IMR-90 (cell line): ENCODE data around the gene ATL2. TPM values are rescaled to one million over a fixed set of nuclear protein-coding genes. Genes with fewer than 3 reads are reported as not detected.

ENCODE experiments used
- ATAC-seq: fragments of 200-7000 bp; cut with Tn5 transposase; 2 replicates; pipeline ENCODE4 v1.9.1; 2020; ENCODE audit warnings: low read depth, mild to moderate bottlenecking, moderate library complexity
- BruUV-seq: library from RNA; stranded (reverse); fragments of 400-500 nt; replicated peaks from 2 replicates; lab custom pipeline; 2021; lab: Mats Ljungman, UMichigan
- CTCF ChIA-PET: fragments of 300-600 bp; formaldehyde crosslinking; extraction: SDS; loops from one replicate; lab custom pipeline; 2021; ENCODE audit warnings: antibody characterized with exemption; lab: Yijun Ruan, JAX
- POLR2A ChIA-PET: fragments of 300-600 bp; sonication (Branson Sonifier 250); formaldehyde crosslinking; loops from one replicate; lab custom pipeline; 2022; ENCODE audit warnings: antibody characterized with exemption; ENCODE audit not compliant: unreplicated experiment; lab: Charles Lee
- DNase-seq: peaks from one replicate; pipeline ENCODE4 v3.0.0; 2013
- H2AFZ ChIP-seq: replicated peaks from 2 replicates; pipeline ENCODE3; 2013; ENCODE audit warnings: low read length, mild to moderate bottlenecking; ENCODE audit not compliant: poor library complexity
- H2AK5ac ChIP-seq: 2 replicates; pipeline ENCODE4 v1.6.1; 2013; ENCODE audit warnings: low read depth, low read length, inconsistent platforms
- H2AK9ac ChIP-seq: replicated peaks from 2 replicates; pipeline ENCODE3; 2013; ENCODE audit warnings: mild to moderate bottlenecking, low read depth, low read length, moderate library complexity; ENCODE audit not compliant: poor library complexity
- H2BK120ac ChIP-seq: 2 replicates; pipeline ENCODE4 v1.6.1; 2013; ENCODE audit warnings: low read depth, low read length, inconsistent platforms
- H2BK15ac ChIP-seq: 3 replicates; pipeline ENCODE4 v1.6.1; 2013; ENCODE audit warnings: low read depth, low read length, inconsistent platforms
- H2BK20ac ChIP-seq: 2 replicates; pipeline ENCODE4 v1.6.1; 2013; ENCODE audit warnings: low read depth, mild to moderate bottlenecking, inconsistent platforms, low read length, moderate library complexity
- H2BK5ac ChIP-seq: 2 replicates; pipeline ENCODE4 v1.6.1; 2013; ENCODE audit warnings: mild to moderate bottlenecking, low read depth, low read length, inconsistent platforms; ENCODE audit not compliant: poor library complexity, severe bottlenecking
- H3K14ac ChIP-seq: replicated peaks from 2 replicates; pipeline ENCODE4 v1.6.1; 2013; ENCODE audit warnings: low read depth, low read length, inconsistent platforms
- H3K18ac ChIP-seq: 2 replicates; pipeline ENCODE4 v1.6.1; 2013; ENCODE audit warnings: low read depth, low read length, control low read depth
- H3K23ac ChIP-seq: 2 replicates; pipeline ENCODE4 v1.6.1; 2013; ENCODE audit warnings: low read depth, low read length, inconsistent platforms
- H3K27ac ChIP-seq: 2 replicates; pipeline ENCODE4 v1.5.1; 2013; ENCODE audit warnings: mild to moderate bottlenecking, control low read depth, low read length; ENCODE audit not compliant: insufficient read depth
- H3K27me3 ChIP-seq: 2 replicates; pipeline ENCODE4 v1.6.1; 2013; ENCODE audit warnings: low read length; ENCODE audit not compliant: control insufficient read depth, insufficient read depth
- H3K36me3 ChIP-seq: 2 replicates; pipeline ENCODE4 v1.6.1; 2013; ENCODE audit warnings: low read length, mixed read lengths; ENCODE audit not compliant: control insufficient read depth, insufficient read depth
- H3K4ac ChIP-seq: 2 replicates; pipeline ENCODE4 v1.6.1; 2013; ENCODE audit warnings: low read depth, low read length, inconsistent platforms
- H3K4me1 ChIP-seq: 2 replicates; pipeline ENCODE4 v1.6.1; 2013; ENCODE audit warnings: low read length, mixed read lengths; ENCODE audit not compliant: control insufficient read depth, insufficient read depth
- H3K4me2 ChIP-seq: 2 replicates; pipeline ENCODE4 v1.6.1; 2013; ENCODE audit warnings: low read depth, mild to moderate bottlenecking, control low read depth, low read length, moderate library complexity
- H3K4me3 ChIP-seq: 2 replicates; pipeline ENCODE4 v1.5.1; 2013; ENCODE audit warnings: low read depth, mild to moderate bottlenecking, control low read depth, low read length, moderate library complexity; ENCODE audit not compliant: insufficient read depth
- H3K56ac ChIP-seq: 2 replicates; pipeline ENCODE4 v1.6.1; 2013; ENCODE audit warnings: low read length, inconsistent platforms; ENCODE audit not compliant: insufficient read depth; ENCODE audit errors: extremely low read depth
- H3K79me1 ChIP-seq, 2 experiments: 2 replicates each; pipeline ENCODE4 v1.6.1; 2013; ENCODE audit warnings: low read length in 2 of 2, inconsistent platforms in 1 of 2, low read depth in 1 of 2
- H3K9ac ChIP-seq: 2 replicates; pipeline ENCODE4 v1.6.1; 2013; ENCODE audit warnings: low read depth, low read length, control low read depth
- H3K9me1 ChIP-seq: 2 replicates; pipeline ENCODE4 v1.6.1; 2013; ENCODE audit warnings: low read length, inconsistent platforms; ENCODE audit not compliant: insufficient read depth
- H3K9me3 ChIP-seq: 2 replicates; pipeline ENCODE4 v1.6.1; 2013; ENCODE audit warnings: low read length; ENCODE audit not compliant: control insufficient read depth, insufficient read depth
- H4K20me1 ChIP-seq: 2 replicates; pipeline ENCODE4 v1.6.1; 2013; ENCODE audit warnings: low read length, inconsistent platforms; ENCODE audit not compliant: insufficient read depth
- H4K5ac ChIP-seq: 2 replicates; pipeline ENCODE4 v1.6.1; 2013; ENCODE audit warnings: mild to moderate bottlenecking, low read depth, low read length, control low read depth
- H4K8ac ChIP-seq, 2 experiments: 2 replicates each; pipeline ENCODE4 v1.6.1; 2013; ENCODE audit warnings: low read depth in 2 of 2, low read length in 2 of 2, control low read depth in 1 of 2, inconsistent platforms in 1 of 2
- H4K91ac ChIP-seq: 2 replicates; pipeline ENCODE4 v1.6.1; 2013; ENCODE audit warnings: low read depth, low read length, inconsistent platforms; ENCODE audit not compliant: insufficient read depth
- BHLHE40 ChIP-seq: fragments of 150-350 bp; IDR thresholded peaks from 2 replicates; pipeline ENCODE4 v1.6.1; 2016; ENCODE audit warnings: mild to moderate bottlenecking, low read depth, low read length
- CEBPB ChIP-seq: IDR thresholded peaks from 2 replicates; pipeline ENCODE4 v1.6.1; 2012; ENCODE audit warnings: low read depth, low read length, improper control_type of control experiment
- CHD1 ChIP-seq: IDR thresholded peaks from 2 replicates; pipeline ENCODE4 v1.6.1; 2012; ENCODE audit warnings: low read depth, low read length, improper control_type of control experiment
- FOS ChIP-seq: fragments of 150-350 bp; IDR thresholded peaks from 2 replicates; pipeline ENCODE4 v1.6.1; 2016; ENCODE audit warnings: low read depth, low read length
- MAFK ChIP-seq: IDR thresholded peaks from 2 replicates; pipeline ENCODE4 v1.6.1; 2012; ENCODE audit warnings: low read depth, low read length, improper control_type of control experiment
- MAZ ChIP-seq: IDR thresholded peaks from 2 replicates; pipeline ENCODE4 v1.6.1; 2012; ENCODE audit warnings: low read depth, mild to moderate bottlenecking, low read length, improper control_type of control experiment, moderate library complexity, borderline replicate concordance
- MXI1 ChIP-seq: IDR thresholded peaks from 2 replicates; pipeline ENCODE4 v1.6.1; 2012; ENCODE audit warnings: low read depth, mild to moderate bottlenecking, low read length, moderate library complexity, borderline replicate concordance
- NFE2L2 ChIP-seq: fragments of 150-350 bp; IDR thresholded peaks from 2 replicates; pipeline ENCODE4 v1.6.1; 2016; ENCODE audit warnings: low read depth, mild to moderate bottlenecking, low read length
- POLR2A ChIP-seq: IDR thresholded peaks from 2 replicates; pipeline ENCODE4 v1.6.1; 2012; ENCODE audit warnings: mild to moderate bottlenecking, low read depth, low read length
- RAD21 ChIP-seq: IDR thresholded peaks from 2 replicates; pipeline ENCODE4 v1.6.1; 2012; ENCODE audit warnings: low read length, improper control_type of control experiment
- RCOR1 ChIP-seq: IDR thresholded peaks from 2 replicates; pipeline ENCODE4 v1.6.1; 2012; ENCODE audit warnings: mild to moderate bottlenecking, low read length, improper control_type of control experiment; ENCODE audit not compliant: insufficient replicate concordance
- RFX5 ChIP-seq: IDR thresholded peaks from 2 replicates; pipeline ENCODE4 v1.8.0; 2012; ENCODE audit warnings: low read depth, mild to moderate bottlenecking, low read length, moderate library complexity
- SMC3 ChIP-seq: fragments of 150-350 bp; IDR thresholded peaks from 2 replicates; pipeline ENCODE4 v1.6.1; 2016; ENCODE audit warnings: low read depth, mild to moderate bottlenecking, antibody characterized with exemption, low read length, moderate library complexity
- USF2 ChIP-seq: fragments of 150-350 bp; IDR thresholded peaks from 2 replicates; pipeline ENCODE4 v1.6.1; 2017; ENCODE audit warnings: mild to moderate bottlenecking, antibody characterized with exemption, low read length, low read depth
- WGBS, 2 experiments: methylation state at CpG; one replicate each; pipeline versions ENCODE4 v1.1.5 to v1.1.7; 2013; ENCODE audit warnings: missing lambda C conversion rate in 2 of 2; ENCODE audit not compliant: insufficient read length in 1 of 2; ENCODE audit errors: extremely low coverage in 2 of 2; 5-methylcytosine and 5-hydroxymethylcytosine counted together
- dilution Hi-C: fragments of 300-500 bp; cut with HindIII; formaldehyde crosslinking; loops from one replicate; pipeline ENCODE4 v1.14.3; 2018; ENCODE audit warnings: low sequenced_read_pairs; ENCODE audit not compliant: unreplicated experiment
- in situ Hi-C: fragments of 300-500 bp; cut with MboI; formaldehyde crosslinking; loops from 3 replicates; pipeline ENCODE4 v1.14.3; 2019; ENCODE audit warnings: low sequenced_read_pairs, inconsistent platforms, mixed read lengths
- intact Hi-C: fragments of 100-400 bp; cut with micrococcal nuclease; formaldehyde crosslinking; loops from 2 replicates; pipeline ENCODE4 v1.10.0; 2022
- polyA plus RNA-seq, 3 experiments: library from polyadenylated mRNA; depleted of rRNA; stranded (reverse); fragments of >200 nt; gene quantifications; 2 replicates each; pipeline ENCODE4 v1.2.3, GENCODE V29; 2012; ENCODE audit warnings: low replicate concordance in 1 of 3
- total RNA-seq: library from RNA; depleted of rRNA; stranded (reverse); fragments of >200 nt; gene quantifications from 2 replicates; pipeline ENCODE4 v1.2.3, GENCODE V29; 2012
- TF ChIP-seq, protein P1 (sequence below): fragments of 150-350 bp; IDR thresholded peaks from 2 replicates; pipeline ENCODE4 v1.6.1; 2016; ENCODE audit warnings: low read depth, mild to moderate bottlenecking, low read length, moderate library complexity, borderline replicate concordance
- TF ChIP-seq, protein P2 (sequence below): conservative IDR thresholded peaks from 2 replicates; pipeline ENCODE4 v1.5.1; 2012; ENCODE audit warnings: mild to moderate bottlenecking, low read depth, low read length, improper control_type of control experiment

Gene ATL2
- total and polyA plus RNA-seq, 2 of the 4 experiments (the other 2 are of a cell fraction) = 16.0 to 62.6 TPM

- Histone ChIP-seq H3K4me3 (no peak overlapping the region), H3K14ac (no peak overlapping the region), H2BK120ac (no peak overlapping the region), H3K56ac (no peak overlapping the region), H3K79me1 (no peaks in the 10 kb centered on the region), H2BK5ac (no peak overlapping the region), H3K9me1 (no peaks in the 10 kb centered on the region), H4K5ac (no peak overlapping the region), H3K9ac (no peak overlapping the region), H4K91ac (no peak overlapping the region), H3K9me3 (no peaks in the 10 kb centered on the region), H3K4me1 (no peaks in the 10 kb centered on the region), H3K4ac (no peak overlapping the region), H3K36me3 (no peaks in the 10 kb centered on the region), H4K8ac (no peak overlapping the region), H2BK20ac (no peak overlapping the region), H2AFZ (no peak overlapping the region), H3K18ac (no peak overlapping the region), H3K23ac (no peak overlapping the region), H4K20me1 (no peaks in the 10 kb centered on the region), H2AK5ac (no peak overlapping the region), H3K27me3 (peaks cover 47% of the 10 kb centered on the region), H2AK9ac (no peak overlapping the region), H2BK15ac (no peak overlapping the region), H3K27ac (no peak overlapping the region), H3K4me2 (no peak overlapping the region)
- 58% methylated on average over 2 of the region's 2 CpGs; no CpG with 5 or more reads in 1 of the 2 experiments for WGBS, 2 experiments
- in situ Hi-C loops = loop anchor here (10.0 kb wide), 1 partner anchor 866 kb away; no protein-coding TSS in a partner anchor
- dilution Hi-C loops = no loop called here
- ChIA-PET CTCF (interaction anchor here (0.8 kb wide), 1 partner anchor 91 kb away, joined by 3 read pairs; no protein-coding TSS in a partner anchor), POLR2A (no interaction called here)
- BruUV-seq = no TSS peak
- intact Hi-C loops = loop anchor here (5.0 to 10.0 kb wide), 3 partner anchors 69 to 224 kb away; no protein-coding TSS in a partner anchor
- TF ChIP-seq, protein P1, sequence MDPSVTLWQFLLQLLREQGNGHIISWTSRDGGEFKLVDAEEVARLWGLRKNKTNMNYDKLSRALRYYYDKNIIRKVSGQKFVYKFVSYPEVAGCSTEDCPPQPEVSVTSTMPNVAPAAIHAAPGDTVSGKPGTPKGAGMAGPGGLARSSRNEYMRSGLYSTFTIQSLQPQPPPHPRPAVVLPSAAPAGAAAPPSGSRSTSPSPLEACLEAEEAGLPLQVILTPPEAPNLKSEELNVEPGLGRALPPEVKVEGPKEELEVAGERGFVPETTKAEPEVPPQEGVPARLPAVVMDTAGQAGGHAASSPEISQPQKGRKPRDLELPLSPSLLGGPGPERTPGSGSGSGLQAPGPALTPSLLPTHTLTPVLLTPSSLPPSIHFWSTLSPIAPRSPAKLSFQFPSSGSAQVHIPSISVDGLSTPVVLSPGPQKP = no peak
- TF ChIP-seq USF2 = no peak
- TF ChIP-seq SMC3 = no peak
- TF ChIP-seq NFE2L2 = no peak
- no peak for TF ChIP-seq POLR2A
- no peak for TF ChIP-seq RAD21
- no peak for TF ChIP-seq MXI1
- TF ChIP-seq RFX5 = no peak
- TF ChIP-seq CHD1 = no peak
- TF ChIP-seq, protein P2, sequence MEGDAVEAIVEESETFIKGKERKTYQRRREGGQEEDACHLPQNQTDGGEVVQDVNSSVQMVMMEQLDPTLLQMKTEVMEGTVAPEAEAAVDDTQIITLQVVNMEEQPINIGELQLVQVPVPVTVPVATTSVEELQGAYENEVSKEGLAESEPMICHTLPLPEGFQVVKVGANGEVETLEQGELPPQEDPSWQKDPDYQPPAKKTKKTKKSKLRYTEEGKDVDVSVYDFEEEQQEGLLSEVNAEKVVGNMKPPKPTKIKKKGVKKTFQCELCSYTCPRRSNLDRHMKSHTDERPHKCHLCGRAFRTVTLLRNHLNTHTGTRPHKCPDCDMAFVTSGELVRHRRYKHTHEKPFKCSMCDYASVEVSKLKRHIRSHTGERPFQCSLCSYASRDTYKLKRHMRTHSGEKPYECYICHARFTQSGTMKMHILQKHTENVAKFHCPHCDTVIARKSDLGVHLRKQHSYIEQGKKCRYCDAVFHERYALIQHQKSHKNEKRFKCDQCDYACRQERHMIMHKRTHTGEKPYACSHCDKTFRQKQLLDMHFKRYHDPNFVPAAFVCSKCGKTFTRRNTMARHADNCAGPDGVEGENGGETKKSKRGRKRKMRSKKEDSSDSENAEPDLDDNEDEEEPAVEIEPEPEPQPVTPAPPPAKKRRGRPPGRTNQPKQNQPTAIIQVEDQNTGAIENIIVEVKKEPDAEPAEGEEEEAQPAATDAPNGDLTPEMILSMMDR = no peak
- no peak for TF ChIP-seq MAZ
- no peak for TF ChIP-seq RCOR1
- no peak for TF ChIP-seq CEBPB
- no peak for TF ChIP-seq MAFK
- TF ChIP-seq BHLHE40 = no peak
- no peak for TF ChIP-seq FOS
- ATAC-seq = no peak
- no peak for DNase-seq
These were observed 116.1 kb downstream of the ATL2 start for GRCh38 chr2:38260972-38261371.
